Endothelial cell of umbilical vein (primary cell): ENCODE measurements around the gene SLC6A20. TPM values are rescaled to one million over a fixed set of nuclear protein-coding genes. Genes with fewer than 3 reads are reported as not detected.

ENCODE experiments used
- BruUV-seq: library from RNA; stranded (reverse); fragments of 400-500 nt; replicated peaks from 2 replicates; lab custom pipeline; 2021; lab: Mats Ljungman, UMichigan
- CTCF ChIA-PET: fragments of 300-600, 350-600 bp; sonication (Branson Sonifier 250); formaldehyde crosslinking; loops from one replicate; lab custom pipeline; 2021; ENCODE audit warnings: antibody characterized with exemption, inconsistent platforms; lab: Charles Lee
- POLR2A ChIA-PET: fragments of 300-600, 350-600 bp; sonication (Branson Sonifier 250); formaldehyde crosslinking; loops from one replicate; lab custom pipeline; 2021; ENCODE audit warnings: antibody characterized with exemption, inconsistent platforms; lab: Charles Lee
- DNase-seq: peaks from one replicate; pipeline ENCODE4 v3.0.0-alpha.2; 2011; ENCODE audit warnings: low read depth, low spot score
- FAIRE-seq: peaks from 2 replicates; lab custom pipeline; 2011; peaks lifted over from hg19 to GRCh38; lab: Jason Lieb, UNC
- H2AFZ ChIP-seq: 2 replicates; pipeline ENCODE4 v1.6.0; 2012; ENCODE audit warnings: low read depth, low read length, control low read depth, inconsistent platforms
- H3K27ac ChIP-seq: 2 replicates; pipeline ENCODE4 v1.5.1; 2011; ENCODE audit warnings: low read depth, mild to moderate bottlenecking, control low read depth, low read length, moderate library complexity; ENCODE audit not compliant: insufficient read depth
- H3K27me3 ChIP-seq, 2 experiments: 2 replicates each; pipeline versions ENCODE4 v1.6.0 to v1.6.1; 2011; ENCODE audit warnings: low read length in 2 of 2, mixed read lengths in 1 of 2; ENCODE audit not compliant: control insufficient read depth in 2 of 2, insufficient read depth in 2 of 2
- H3K36me3 ChIP-seq, 2 experiments: 2 replicates in 1 of 2; 3 replicates in 1 of 2; pipeline ENCODE4 v1.5.1; 2011; ENCODE audit warnings: low read length in 2 of 2, mild to moderate bottlenecking in 1 of 2, moderate library complexity in 1 of 2; ENCODE audit not compliant: control insufficient read depth in 2 of 2, insufficient read depth in 2 of 2; ENCODE audit errors: extremely low read depth in 1 of 2
- H3K4me1 ChIP-seq: 3 replicates; pipeline ENCODE4 v1.5.1; 2011; ENCODE audit warnings: mild to moderate bottlenecking, low read length; ENCODE audit not compliant: control insufficient read depth, insufficient read depth; ENCODE audit errors: extremely low read depth
- H3K4me2 ChIP-seq: 2 replicates; pipeline ENCODE4 v1.6.1; 2011; ENCODE audit warnings: low read length, control low read depth, mixed read lengths; ENCODE audit not compliant: insufficient read depth
- H3K4me3 ChIP-seq, 3 experiments: fragments of 200-600 bp in 1 of 3; sonication (generic), shearing (Covaris generic) in 1 of 3; replicated peaks in 1 of 3; 2 replicates each; pipeline ENCODE4 v1.5.1; 2011 to 2016; ENCODE audit warnings: control low read depth in 3 of 3, low read length in 3 of 3, mild to moderate bottlenecking in 2 of 3, inconsistent platforms in 1 of 3, low read depth in 1 of 3, moderate library complexity in 1 of 3; ENCODE audit not compliant: insufficient read depth in 1 of 3
- H3K79me2 ChIP-seq: 2 replicates; pipeline ENCODE4 v1.6.0; 2012; ENCODE audit warnings: low read length, inconsistent platforms; ENCODE audit not compliant: control insufficient read depth, insufficient read depth
- H3K9ac ChIP-seq: replicated peaks from 2 replicates; pipeline ENCODE3; 2011; ENCODE audit warnings: low read length, control low read depth; ENCODE audit not compliant: insufficient read depth; ENCODE audit errors: extremely low read depth
- H3K9me1 ChIP-seq: replicated peaks from 3 replicates; pipeline ENCODE4 v1.6.0; 2011; ENCODE audit warnings: mild to moderate bottlenecking, low read length; ENCODE audit not compliant: control insufficient read depth, insufficient read depth; ENCODE audit errors: extremely low read depth
- H3K9me3 ChIP-seq: replicated peaks from 2 replicates; pipeline ENCODE4 v1.5.1; 2012; ENCODE audit warnings: low read length, inconsistent platforms; ENCODE audit not compliant: control insufficient read depth, insufficient read depth
- H4K20me1 ChIP-seq: replicated peaks from 2 replicates; pipeline ENCODE3; 2011; ENCODE audit warnings: mild to moderate bottlenecking, low read length; ENCODE audit not compliant: control insufficient read depth, insufficient read depth; ENCODE audit errors: extremely low read depth
- EZH2 ChIP-seq: IDR thresholded peaks from 2 replicates; pipeline ENCODE4 v1.6.1; 2012; ENCODE audit warnings: borderline replicate concordance, low read depth, mild to moderate bottlenecking, moderate library complexity, low read length, inconsistent platforms; ENCODE audit not compliant: severe bottlenecking
- FOS ChIP-seq: IDR thresholded peaks from 2 replicates; pipeline ENCODE4 v1.6.1; 2011; ENCODE audit warnings: mild to moderate bottlenecking, low read length, moderate library complexity, borderline replicate concordance; ENCODE audit not compliant: insufficient read depth
- GATA2 ChIP-seq: IDR thresholded peaks from 2 replicates; pipeline ENCODE4 v1.7.0; 2011; ENCODE audit warnings: low read depth, mild to moderate bottlenecking, moderate library complexity, mixed read lengths, low read length; ENCODE audit not compliant: insufficient read length, insufficient read depth
- JUN ChIP-seq: IDR thresholded peaks from 2 replicates; pipeline ENCODE4 v1.6.1; 2011; ENCODE audit warnings: borderline replicate concordance, low read depth; ENCODE audit not compliant: insufficient read length, insufficient read depth
- MYC ChIP-seq: IDR thresholded peaks from one replicate; pipeline ENCODE4 v1.6.1; 2011; ENCODE audit warnings: mild to moderate bottlenecking, low read depth, low read length
- POLR2A ChIP-seq: IDR thresholded peaks from 2 replicates; pipeline ENCODE4 v1.6.1; 2012; ENCODE audit warnings: low read depth, mild to moderate bottlenecking, control low read depth, low read length
- POLR2AphosphoS5 ChIP-seq: IDR thresholded peaks from 2 replicates; pipeline ENCODE4 v1.6.1; 2012; ENCODE audit warnings: low read depth, mild to moderate bottlenecking, control low read depth, low read length, moderate library complexity; ENCODE audit not compliant: insufficient read depth
- dilution Hi-C: fragments of 300-500 bp; cut with MboI; formaldehyde crosslinking; loops from one replicate; pipeline ENCODE4 v1.15.0; 2019; ENCODE audit warnings: low sequenced_read_pairs; ENCODE audit not compliant: extremely low pct_ligation_motif_present
- intact Hi-C: fragments of 100-400 bp; cut with micrococcal nuclease; formaldehyde crosslinking; loops from one replicate; pipeline ENCODE4 v1.10.0; 2022
- polyA plus RNA-seq, 4 experiments: library from polyadenylated mRNA; depleted of rRNA in 3 of 4; stranded (reverse) in 3 of 4; unstranded in 1 of 4; fragments of >200 nt; gene quantifications; 2 replicates each; pipeline versions ENCODE4 v1.2.1 to v1.2.3, GENCODE V29; 2011 to 2012; ENCODE audit warnings: missing spikeins in 1 of 4
- total RNA-seq: library from RNA; stranded (reverse); gene quantifications from 2 replicates; pipeline ENCODE4 v1.2.3, GENCODE V29; 2021
- TF ChIP-seq, protein P1 (sequence below), 2 donors: IDR thresholded peaks; 1 replicate in 1 of 2; 2 replicates in 1 of 2; pipeline ENCODE4 v1.5.1; 2011; ENCODE audit warnings: low read length in 2 of 2, mild to moderate bottlenecking in 2 of 2, moderate library complexity in 2 of 2, control low read depth in 1 of 2, inconsistent platforms in 1 of 2, low read depth in 1 of 2; ENCODE audit not compliant: insufficient read depth in 1 of 2; ENCODE audit errors: extremely low read depth in 1 of 2
- TF ChIP-seq, protein P2 (sequence below): IDR thresholded peaks from 2 replicates; pipeline ENCODE4 v1.6.1; 2011; ENCODE audit not compliant: insufficient read depth, insufficient read length

SLC6A20 gene
- total and polyA plus RNA-seq, 2 donors (not counting 3 experiments of a cell fraction or from before 2014, with no cell fraction given): not detected

GRCh38 chr3:45712434-45713110 lies 83.8 kb downstream of the SLC6A20 start:
- H3K27ac ChIP-seq: no peak overlapping the region
- H3K9me3 ChIP-seq: no peaks in the 10 kb centered on the region
- H3K4me2 ChIP-seq: no peak overlapping the region
- no peak for DNase-seq
- intact Hi-C loops: no loop called here
- BruUV-seq: no TSS peak
- H3K79me2 ChIP-seq: no peaks in the 10 kb centered on the region
- no peak overlapping the region for H3K4me3 ChIP-seq
- ChIA-PET CTCF (interaction anchor here (1.2 to 1.3 kb wide), 2 partner anchors 8 to 201 kb away, joined by 4 to 7 read pairs; no protein-coding TSS in a partner anchor), POLR2A (no interaction called here)
- TF ChIP-seq, protein P1, sequence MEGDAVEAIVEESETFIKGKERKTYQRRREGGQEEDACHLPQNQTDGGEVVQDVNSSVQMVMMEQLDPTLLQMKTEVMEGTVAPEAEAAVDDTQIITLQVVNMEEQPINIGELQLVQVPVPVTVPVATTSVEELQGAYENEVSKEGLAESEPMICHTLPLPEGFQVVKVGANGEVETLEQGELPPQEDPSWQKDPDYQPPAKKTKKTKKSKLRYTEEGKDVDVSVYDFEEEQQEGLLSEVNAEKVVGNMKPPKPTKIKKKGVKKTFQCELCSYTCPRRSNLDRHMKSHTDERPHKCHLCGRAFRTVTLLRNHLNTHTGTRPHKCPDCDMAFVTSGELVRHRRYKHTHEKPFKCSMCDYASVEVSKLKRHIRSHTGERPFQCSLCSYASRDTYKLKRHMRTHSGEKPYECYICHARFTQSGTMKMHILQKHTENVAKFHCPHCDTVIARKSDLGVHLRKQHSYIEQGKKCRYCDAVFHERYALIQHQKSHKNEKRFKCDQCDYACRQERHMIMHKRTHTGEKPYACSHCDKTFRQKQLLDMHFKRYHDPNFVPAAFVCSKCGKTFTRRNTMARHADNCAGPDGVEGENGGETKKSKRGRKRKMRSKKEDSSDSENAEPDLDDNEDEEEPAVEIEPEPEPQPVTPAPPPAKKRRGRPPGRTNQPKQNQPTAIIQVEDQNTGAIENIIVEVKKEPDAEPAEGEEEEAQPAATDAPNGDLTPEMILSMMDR (IDR thresholded peaks at IDR 0.05; ENCODE audit: extremely low read depth in 1 of 2, insufficient read depth in 1 of 2, low read depth in 1 of 2, low read length in 2 of 2): no peak
- TF ChIP-seq MYC: no peak
- no peak for TF ChIP-seq GATA2
- TF ChIP-seq POLR2A: no peak
- no peak for TF ChIP-seq JUN
- TF ChIP-seq EZH2: no peak
- no peak for TF ChIP-seq POLR2AphosphoS5
- no peak for TF ChIP-seq FOS
- TF ChIP-seq, protein P2, sequence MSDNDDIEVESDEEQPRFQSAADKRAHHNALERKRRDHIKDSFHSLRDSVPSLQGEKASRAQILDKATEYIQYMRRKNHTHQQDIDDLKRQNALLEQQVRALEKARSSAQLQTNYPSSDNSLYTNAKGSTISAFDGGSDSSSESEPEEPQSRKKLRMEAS: no peak
- peaks cover 3% of the 10 kb centered on the region for H3K4me1 ChIP-seq
- H3K9ac ChIP-seq: no peak overlapping the region
- H3K9me1 ChIP-seq: no peaks in the 10 kb centered on the region
- FAIRE-seq: no peak
- no peaks in the 10 kb centered on the region for H3K27me3 ChIP-seq
- dilution Hi-C loops: no loop called here
- no peak overlapping the region for H2AFZ ChIP-seq
- peaks cover 10 to 11% of the 10 kb centered on the region in 2 experiments for H3K36me3 ChIP-seq
- H4K20me1 ChIP-seq: no peaks in the 10 kb centered on the region
